8988T (cell line): ENCODE data around the gene GSPT1.
"Not testable (repeated sequence)": the region's sequence is repeated elsewhere in the genome, so short reads cannot be mapped to it uniquely, and the experiment has no call there.

Experiments used
- DNase-seq: peaks from one replicate; pipeline ENCODE4 v3.0.0; 2011

Gene GSPT1

GRCh38 chr16:11915644-11916523 is at the start of gene GSPT1:
TSS of gene GSPT1 (minus strand) at chr16:11915956. CDS start at chr16:11915720, 236 bp downstream.
- peak; percentile 82 for DNase-seq

- no peak for DNase-seq
Measured at GRCh38 chr16:11964761-11965551, 49.2 kb upstream of the GSPT1 start, which contains the start of gene TNFRSF17. TSS of gene TNFRSF17 (plus strand) at chr16:11965210. CDS start at chr16:11965325, 115 bp downstream.

DNA sequence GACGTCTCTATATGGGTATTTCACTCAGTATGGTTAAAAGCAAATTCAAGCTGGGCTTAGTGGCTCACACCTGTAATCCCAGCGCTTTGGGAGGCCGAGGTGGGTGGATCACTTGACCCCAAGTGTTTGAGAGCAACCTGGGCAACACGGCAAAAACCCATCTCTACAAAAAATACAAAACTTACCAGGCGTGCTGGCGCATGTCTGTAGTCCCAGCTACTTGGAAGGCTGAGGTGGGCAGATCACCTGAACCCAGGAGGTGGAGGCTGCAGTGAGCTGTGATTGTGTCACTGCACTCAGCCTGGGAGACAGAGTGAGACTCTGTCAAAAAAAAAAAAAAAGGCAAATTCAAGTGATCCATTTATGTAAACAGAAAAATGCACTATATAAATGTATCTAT is 48.0 kb upstream of the GSPT1 start:
- DNase-seq: no peak

GRCh38 chr16:11962978-11963377 is 47.2 kb upstream of the GSPT1 start:
- DNase-seq: not testable (repeated sequence)

- not testable (repeated sequence) for DNase-seq
Measured at GRCh38 chr16:11962457-11962856, 46.7 kb upstream of the GSPT1 start.

DNA sequence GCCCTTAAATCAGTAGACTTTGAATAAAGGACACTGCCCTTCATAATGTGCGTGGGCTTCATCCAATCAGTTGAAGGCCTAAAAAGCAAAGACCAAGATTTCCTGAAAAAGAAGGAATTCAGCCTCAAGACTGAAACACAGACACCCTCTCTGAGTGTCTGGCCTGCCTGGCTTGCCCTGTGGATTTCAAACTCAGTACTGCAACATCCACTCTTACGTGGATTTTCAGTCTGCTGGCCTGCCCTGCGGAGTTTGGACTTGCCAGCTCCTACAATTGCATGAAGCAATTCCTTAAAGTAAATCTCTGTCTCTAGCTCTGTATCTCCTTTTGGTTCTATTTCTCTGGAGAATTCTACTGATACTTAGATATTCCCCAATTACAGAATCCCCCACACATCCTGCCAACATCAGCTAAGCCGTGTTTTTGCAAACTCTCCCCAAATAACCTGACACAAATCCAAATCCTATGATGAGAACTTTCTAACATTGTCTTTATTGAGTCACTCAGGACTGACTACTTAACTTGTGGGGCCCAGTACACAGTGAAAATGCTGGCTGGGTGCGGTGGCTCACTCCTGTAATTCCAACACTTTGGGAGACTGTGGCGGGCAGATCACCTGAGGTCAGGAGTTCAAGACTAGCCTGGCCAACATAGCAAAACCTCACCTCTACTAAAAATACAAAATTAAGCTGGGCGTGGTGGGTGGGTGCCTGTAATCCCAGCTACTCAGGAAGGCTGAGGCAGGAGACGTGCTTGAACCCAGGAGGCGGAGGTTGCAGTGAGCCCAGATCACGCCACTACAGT is 42.0 kb upstream of the GSPT1 start:
- DNase-seq: no peak

DNA sequence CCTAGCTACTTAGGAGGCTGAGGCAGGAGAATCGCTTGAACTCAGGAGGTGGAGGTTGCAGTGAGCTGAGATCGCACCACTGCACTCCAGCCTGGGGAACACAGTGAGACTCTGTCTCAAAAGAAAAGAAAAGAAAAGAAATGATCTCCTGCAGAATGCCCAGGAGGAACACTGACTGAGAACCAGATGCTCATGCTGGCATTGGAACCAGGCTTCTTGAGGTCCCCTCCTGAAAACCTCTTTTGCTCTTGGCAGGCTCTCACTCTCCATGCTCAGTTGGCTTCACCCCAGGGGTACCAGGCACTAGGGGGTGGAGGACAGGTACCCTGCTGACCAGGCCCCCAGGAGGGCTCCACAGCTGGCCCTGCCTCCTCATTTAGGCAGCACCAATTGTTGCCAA is 40.8 kb upstream of the GSPT1 start:
- no peak for DNase-seq

GRCh38 chr16:11955713-11956123 is 40.0 kb upstream of the GSPT1 start:
- peak; percentile 27 for DNase-seq

DNA sequence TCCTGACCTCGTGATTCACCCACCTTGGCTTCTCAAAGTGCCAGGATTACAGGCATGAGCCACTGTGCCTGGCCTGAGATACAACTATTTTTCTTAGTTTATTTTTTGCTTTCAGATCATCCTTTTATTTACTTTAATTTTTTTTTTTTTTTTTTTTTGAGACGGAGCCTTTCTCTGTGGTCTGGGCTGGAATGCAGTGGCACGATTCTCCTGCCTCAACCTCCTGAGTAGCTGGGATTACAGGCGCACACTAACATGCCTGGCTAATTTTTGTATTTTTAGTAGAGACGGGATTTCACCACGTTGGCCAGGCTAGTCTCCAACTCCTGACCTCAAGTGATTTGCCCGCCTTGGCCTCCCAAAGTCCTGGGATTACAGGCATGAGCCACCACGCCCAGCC is 37.8 kb upstream of the GSPT1 start:
- not testable (repeated sequence) for DNase-seq

GRCh38 chr16:11950388-11950787 is 34.6 kb upstream of the GSPT1 start:
- no peak for DNase-seq

GRCh38 chr16:11949527-11949926 is 33.8 kb upstream of the GSPT1 start:
- DNase-seq: peak; percentile 21

DNA sequence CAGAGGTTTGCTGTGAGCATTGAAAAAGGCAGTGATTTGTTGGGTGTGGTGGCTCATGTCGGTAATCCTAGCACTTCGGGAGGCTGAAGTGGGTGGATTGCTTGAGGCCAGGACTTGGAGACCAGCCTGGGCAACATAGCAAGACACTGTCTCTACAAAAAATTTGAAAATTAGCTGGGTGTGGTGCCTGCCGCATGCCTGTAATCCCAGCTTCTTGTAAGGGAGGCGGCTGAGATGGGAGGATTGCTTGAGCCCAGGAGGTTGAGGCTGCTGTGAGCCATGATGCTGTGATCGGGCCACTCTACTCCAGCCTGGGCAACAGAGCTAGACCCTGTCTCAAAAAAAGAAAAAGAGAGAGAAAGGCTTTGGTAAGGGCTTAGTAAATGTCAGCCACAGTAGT is 33.1 kb upstream of the GSPT1 start:
- DNase-seq: no peak

GRCh38 chr16:11946433-11946832 is 30.7 kb upstream of the GSPT1 start:
- DNase-seq: no peak

GRCh38 chr16:11941945-11942344 is 26.2 kb upstream of the GSPT1 start, which contains the start of gene NPIPB2:
TSS of gene NPIPB2 (minus strand) at chr16:11942045. CDS start at chr16:11942045, 0 bp downstream.
- not testable (repeated sequence) for DNase-seq

- DNase-seq: not testable (repeated sequence)
Measured at GRCh38 chr16:11927350-11927749, 11.6 kb upstream of the GSPT1 start.

- DNase-seq: not testable (repeated sequence)
Measured at GRCh38 chr16:11924046-11924445, 8.3 kb upstream of the GSPT1 start.

DNA sequence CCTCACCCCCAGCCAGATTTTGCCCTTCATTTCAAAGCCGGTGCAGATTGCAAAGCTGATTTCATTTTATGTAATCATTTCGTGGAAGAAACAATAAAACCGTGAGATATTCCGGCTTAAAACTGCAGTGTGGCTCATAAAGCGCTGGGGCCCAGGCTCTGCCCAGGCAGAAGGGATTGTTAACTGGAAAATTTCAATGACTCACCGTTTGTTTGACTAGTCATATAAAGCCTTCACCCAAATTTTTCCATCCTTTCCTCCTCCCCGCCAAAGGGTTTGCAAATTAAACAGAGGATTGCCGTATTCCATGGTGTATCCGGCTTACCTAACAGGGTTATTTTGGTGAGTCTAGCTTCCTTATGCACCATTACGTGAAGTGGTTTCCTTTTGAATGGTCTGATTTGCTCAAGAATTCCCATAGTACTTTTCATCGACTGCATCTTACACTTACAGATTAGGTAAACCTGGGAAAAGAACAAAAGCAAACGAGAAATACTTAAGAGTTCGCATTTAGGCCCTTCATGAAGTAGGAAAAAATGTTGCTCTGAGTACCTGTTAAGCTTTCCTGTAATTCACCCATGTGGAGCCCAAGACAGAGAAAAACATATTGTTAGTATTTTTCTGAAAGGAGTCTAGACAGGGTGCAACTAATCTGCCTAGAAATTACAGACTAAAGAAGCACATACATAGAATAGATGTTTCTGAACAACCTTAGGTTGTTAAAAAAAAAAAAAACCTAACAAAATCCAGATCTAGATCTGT is 949 bp upstream of the GSPT1 start:
- peak; percentile 21 for DNase-seq

DNA sequence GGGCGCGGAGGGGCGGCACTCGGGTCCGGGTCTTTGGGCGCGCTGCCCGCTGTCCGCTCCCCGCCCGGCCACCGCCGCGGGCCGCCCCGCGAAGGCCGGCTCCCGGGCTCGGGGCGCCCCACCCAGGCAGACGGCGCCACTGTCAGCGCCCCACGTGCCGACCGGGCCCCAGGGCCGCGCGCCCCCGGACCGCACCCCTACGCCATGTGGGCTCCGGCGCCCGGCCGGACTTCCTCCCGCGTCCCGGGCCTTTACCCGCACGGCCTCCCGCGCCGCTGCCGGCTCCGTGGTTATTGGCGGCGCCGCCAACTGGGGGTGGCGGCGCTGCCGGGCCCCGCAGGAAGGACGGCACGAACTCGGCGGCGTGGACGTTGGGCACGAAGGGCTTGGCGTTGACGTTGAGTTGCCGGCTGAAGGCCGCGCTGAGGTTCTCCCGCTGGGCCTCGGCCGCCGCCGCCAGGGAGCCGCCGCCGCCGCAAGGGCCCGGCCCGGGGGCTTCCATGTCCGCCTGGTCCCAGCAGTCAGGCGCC is 577 bp downstream of the GSPT1 start:
- DNase-seq: no peak

DNA sequence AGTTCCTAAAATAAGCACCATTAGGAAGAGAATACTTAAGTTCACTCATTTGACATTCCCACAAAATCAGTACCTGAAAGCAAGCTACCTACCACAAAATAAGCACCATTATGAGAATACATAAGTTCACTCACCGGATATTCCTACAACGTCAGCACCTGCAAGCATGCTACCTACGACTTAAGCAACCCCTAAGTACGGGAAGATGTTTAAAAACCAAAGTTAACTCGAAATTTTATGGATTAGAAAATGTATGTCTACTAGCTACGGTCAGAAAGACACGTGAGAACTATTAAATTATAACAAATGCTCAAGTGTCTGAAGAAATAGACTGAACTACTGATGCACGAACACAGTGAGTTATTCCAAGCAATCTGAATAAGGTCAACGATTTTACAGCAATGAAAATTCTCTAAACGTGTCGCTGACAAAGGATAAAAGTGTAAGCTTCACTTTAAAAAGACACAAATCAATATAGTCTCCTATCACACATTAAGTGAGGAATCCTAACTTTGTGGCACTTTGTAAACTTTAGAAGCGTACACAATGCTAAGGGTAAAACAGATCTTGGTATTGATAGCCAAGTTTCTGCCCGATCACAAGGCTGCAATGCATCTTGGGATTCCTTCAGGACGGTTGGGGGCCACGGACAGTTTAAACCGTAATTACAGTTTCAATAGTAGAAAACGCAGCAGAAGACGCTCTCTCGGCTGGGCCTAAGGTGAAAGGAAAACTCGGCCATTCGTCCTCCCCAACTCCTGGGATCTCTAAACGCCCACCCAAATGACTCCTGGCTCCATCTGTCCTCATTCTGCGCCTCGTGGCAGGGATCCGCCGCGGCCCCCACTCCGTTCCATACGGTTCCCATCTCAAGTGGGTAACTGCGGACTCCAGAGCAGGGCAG is 1.3 kb downstream of the GSPT1 start:
- DNase-seq: no peak

GRCh38 chr16:11913425-11914079 is 2.2 kb downstream of the GSPT1 start:
- no peak for DNase-seq
